ENCODE data around the gene FBXO44. TPM values are rescaled to one million over a fixed set of nuclear protein-coding genes. Genes with fewer than 3 reads are reported as not detected.

The FBXO44 gene
- total RNA-seq, 1 experiment from 2014 or later, result 22.6 TPM

GRCh38 chr1:11646317-11646716 is 8.4 kb upstream of the FBXO44 start:
- H3K36me3 Mint-ChIP-seq (ENCODE audit: insufficient read depth, unreplicated experiment), result peaks cover 18% of the 10 kb centered on the region
- Histone ChIP-seq H3K9me3 (no peaks in the 10 kb centered on the region), H3K4me3 (ENCODE audit: low read depth, low read length) (no peak overlapping the region), H3K27me3 (replicated peaks; ENCODE audit: control insufficient read depth, insufficient read depth, low read length) (no peaks in the 10 kb centered on the region), H3K36me3 (ENCODE audit: control insufficient read depth, insufficient read depth, low read length) (no peaks in the 10 kb centered on the region), H3K4me1 (no peaks in the 10 kb centered on the region)
- H3K9me3 Mint-ChIP-seq (ENCODE audit: unreplicated experiment), result no peaks in the 10 kb centered on the region
- H3K27me3 Mint-ChIP-seq (ENCODE audit: insufficient read depth, unreplicated experiment), result no peaks in the 10 kb centered on the region
- no peak overlapping the region for H3K27ac Mint-ChIP-seq (ENCODE audit: unreplicated experiment)
- POLR2A ChIA-PET, result no interaction called here
- CTCF ChIA-PET, result interaction anchor here (0.6 to 1.2 kb wide), 5 partner anchors 18 to 405 kb away, joined by 3 to 5 read pairs (median 4); partner anchors contain the start of genes FBXO6 and MTOR
- no peak overlapping the region for H3K4me3 Mint-ChIP-seq (ENCODE audit: unreplicated experiment)
- DNase-seq, result no peak
- H3K4me1 Mint-ChIP-seq (ENCODE audit: low read depth, unreplicated experiment), result no peaks in the 10 kb centered on the region
- intact Hi-C loops (cut with micrococcal nuclease; ENCODE audit: unreplicated experiment), result loop anchor here (5.0 to 10.0 kb wide), 2 partner anchors 72 to 609 kb away; no protein-coding TSS in a partner anchor
- no peak for TF ChIP-seq CTCF (IDR thresholded peaks at IDR 0.05; ENCODE audit: insufficient read depth in 1 of 2, low read depth in 1 of 2, low read length in 1 of 2, severe bottlenecking in 1 of 2, unreplicated experiment in 1 of 2)
- no TSS peak for BruUV-seq (replicated peaks)

GRCh38 chr1:11647333-11647732 is 7.3 kb upstream of the FBXO44 start:
- no TSS peak for BruUV-seq (replicated peaks)
- CTCF ChIA-PET, result no interaction called here
- intact Hi-C loops (cut with micrococcal nuclease; ENCODE audit: unreplicated experiment), result loop anchor here (5.0 to 10.0 kb wide), 2 partner anchors 73 to 610 kb away; no protein-coding TSS in a partner anchor

GRCh38 chr1:11648039-11648438 is 6.6 kb upstream of the FBXO44 start:
- POLR2A ChIA-PET, result no interaction called here
- no peak overlapping the region for H3K27ac Mint-ChIP-seq (ENCODE audit: unreplicated experiment)
- Histone ChIP-seq H3K9me3 (no peaks in the 10 kb centered on the region), H3K4me3 (ENCODE audit: low read depth, low read length) (no peak overlapping the region), H3K27me3 (replicated peaks; ENCODE audit: control insufficient read depth, insufficient read depth, low read length) (no peaks in the 10 kb centered on the region), H3K36me3 (ENCODE audit: control insufficient read depth, insufficient read depth, low read length) (no peaks in the 10 kb centered on the region), H3K4me1 (peaks cover 7% of the 10 kb centered on the region)
- H3K4me1 Mint-ChIP-seq (ENCODE audit: low read depth, unreplicated experiment), result no peaks in the 10 kb centered on the region
- H3K9me3 Mint-ChIP-seq (ENCODE audit: unreplicated experiment), result no peaks in the 10 kb centered on the region
- no peaks in the 10 kb centered on the region for H3K27me3 Mint-ChIP-seq (ENCODE audit: insufficient read depth, unreplicated experiment)
- CTCF ChIA-PET, result no interaction called here
- no peak for DNase-seq
- peaks cover 14% of the 10 kb centered on the region for H3K36me3 Mint-ChIP-seq (ENCODE audit: insufficient read depth, unreplicated experiment)
- H3K4me3 Mint-ChIP-seq (ENCODE audit: unreplicated experiment), result no peak overlapping the region
- no peak for TF ChIP-seq CTCF (IDR thresholded peaks at IDR 0.05; ENCODE audit: insufficient read depth in 1 of 2, low read depth in 1 of 2, low read length in 1 of 2, severe bottlenecking in 1 of 2, unreplicated experiment in 1 of 2)
- intact Hi-C loops (cut with micrococcal nuclease; ENCODE audit: unreplicated experiment), result loop anchor here (5.0 to 10.0 kb wide), 2 partner anchors 73 to 611 kb away; no protein-coding TSS in a partner anchor
- BruUV-seq (replicated peaks), result no TSS peak

More at GRCh38 chr1:11647333-11647732, 7.3 kb upstream of the FBXO44 start:
- no peaks in the 10 kb centered on the region for H3K27me3 ChIP-seq (replicated peaks; ENCODE audit: control insufficient read depth, insufficient read depth, low read length)
- H3K4me1 ChIP-seq, result no peaks in the 10 kb centered on the region
- TF ChIP-seq CTCF (IDR thresholded peaks at IDR 0.05; ENCODE audit: insufficient read depth in 1 of 2, low read depth in 1 of 2, low read length in 1 of 2, severe bottlenecking in 1 of 2, unreplicated experiment in 1 of 2), result no peak
- no peaks in the 10 kb centered on the region for H3K36me3 ChIP-seq (ENCODE audit: control insufficient read depth, insufficient read depth, low read length)
- H3K27ac Mint-ChIP-seq (ENCODE audit: unreplicated experiment), result no peak overlapping the region
- H3K4me3 Mint-ChIP-seq (ENCODE audit: unreplicated experiment), result no peak overlapping the region
- H3K36me3 Mint-ChIP-seq (ENCODE audit: insufficient read depth, unreplicated experiment), result peaks cover 13% of the 10 kb centered on the region
- no peak for DNase-seq
- no peaks in the 10 kb centered on the region for H3K9me3 Mint-ChIP-seq (ENCODE audit: unreplicated experiment)
- H3K27me3 Mint-ChIP-seq (ENCODE audit: insufficient read depth, unreplicated experiment), result no peaks in the 10 kb centered on the region
- POLR2A ChIA-PET, result no interaction called here
- no peak overlapping the region for H3K4me3 ChIP-seq (ENCODE audit: low read depth, low read length)
- no peaks in the 10 kb centered on the region for H3K4me1 Mint-ChIP-seq (ENCODE audit: low read depth, unreplicated experiment)
- no peaks in the 10 kb centered on the region for H3K9me3 ChIP-seq
